Naive thymus-derived CD4-positive, alpha-beta T cell (primary cell): ENCODE results near the gene ANKRD30A. TPM values are rescaled to one million over a fixed set of nuclear protein-coding genes. Genes with fewer than 3 reads are reported as not detected.
"Not testable (repeated sequence)": the region's sequence is repeated elsewhere in the genome, so short reads cannot be mapped to it uniquely, and the experiment has no call there.

ENCODE experiments used
- ATAC-seq: fragments of 150-1000 bp; cut with Tn5 transposase; 2 replicates; pipeline ENCODE4 v1.10.0; 2021; ENCODE audit warnings: mild to moderate bottlenecking, moderate library complexity
- CTCF ChIA-PET: fragments of 350-600 bp; sonication (Branson Sonifier 250); formaldehyde crosslinking; loops from one replicate; lab custom pipeline; 2021; ENCODE audit warnings: antibody characterized with exemption; lab: Charles Lee
- POLR2A ChIA-PET: fragments of 350-600 bp; sonication (Branson Sonifier 250); formaldehyde crosslinking; loops from one replicate; lab custom pipeline; 2021; ENCODE audit warnings: antibody characterized with exemption, inconsistent platforms; lab: Charles Lee
- DNase-seq, 9 donors: peaks; one replicate each; pipeline versions ENCODE4 v3.0.0 to v3.0.0-alpha.2; 2020 to 2022; ENCODE audit warnings: mixed read lengths in 1 of 9
- H3K27ac ChIP-seq: one replicate; pipeline ENCODE4 v1.7.0; 2013; ENCODE audit warnings: mild to moderate bottlenecking, low read depth, low read length, moderate library complexity
- H3K27me3 ChIP-seq, 2 donors: one replicate each; pipeline ENCODE4 v1.7.0; 2013; ENCODE audit warnings: low read length in 2 of 2, mild to moderate bottlenecking in 2 of 2, moderate library complexity in 2 of 2; ENCODE audit not compliant: control insufficient read depth in 2 of 2, insufficient read depth in 2 of 2
- H3K36me3 ChIP-seq, 3 experiments: 1 replicate in 2 of 3; 2 replicates in 1 of 3; pipeline ENCODE4 v1.7.0; 2013; ENCODE audit warnings: low read length in 3 of 3, mild to moderate bottlenecking in 3 of 3, moderate library complexity in 1 of 3; ENCODE audit not compliant: insufficient read depth in 3 of 3, control insufficient read depth in 2 of 3
- H3K4me1 ChIP-seq, 2 donors: one replicate each; pipeline ENCODE4 v1.7.0; 2013; ENCODE audit warnings: low read length in 2 of 2, mild to moderate bottlenecking in 2 of 2, moderate library complexity in 1 of 2; ENCODE audit not compliant: control insufficient read depth in 2 of 2, insufficient read depth in 2 of 2
- H3K4me3 ChIP-seq: 2 replicates; pipeline ENCODE4 v1.7.0; 2013; ENCODE audit warnings: mild to moderate bottlenecking, low read length
- H3K9me3 ChIP-seq, 3 experiments: 1 replicate in 2 of 3; 2 replicates in 1 of 3; pipeline ENCODE4 v1.7.0; 2013; ENCODE audit warnings: low read length in 3 of 3; ENCODE audit not compliant: control insufficient read depth in 2 of 3
- H3K27ac Mint-ChIP-seq, 9 donors: one replicate each; pipeline ENCODE4 v1.8.0; 2020 to 2022; ENCODE audit warnings: mixed read lengths in 9 of 9, mild to moderate bottlenecking in 8 of 9, moderate library complexity in 5 of 9, inconsistent platforms in 2 of 9
- H3K27me3 Mint-ChIP-seq, 5 donors: one replicate each; pipeline ENCODE4 v1.8.0; 2021 to 2022; ENCODE audit warnings: mixed read lengths in 5 of 5, mild to moderate bottlenecking in 1 of 5
- H3K36me3 Mint-ChIP-seq, 5 donors: one replicate each; pipeline ENCODE4 v1.8.0; 2020 to 2022; ENCODE audit warnings: mixed read lengths in 5 of 5, mild to moderate bottlenecking in 3 of 5, inconsistent platforms in 1 of 5
- H3K4me1 Mint-ChIP-seq, 7 donors: one replicate each; pipeline ENCODE4 v1.8.0; 2020 to 2022; ENCODE audit warnings: mixed read lengths in 7 of 7, mild to moderate bottlenecking in 3 of 7, inconsistent platforms in 1 of 7
- H3K4me3 Mint-ChIP-seq, 10 donors: one replicate each; pipeline ENCODE4 v1.8.0; 2020 to 2022; ENCODE audit warnings: mild to moderate bottlenecking in 10 of 10, mixed read lengths in 10 of 10, moderate library complexity in 6 of 10, inconsistent platforms in 2 of 10
- H3K9me3 Mint-ChIP-seq, 11 donors: one replicate each; pipeline ENCODE4 v1.8.0; 2020 to 2022; ENCODE audit warnings: mixed read lengths in 11 of 11, mild to moderate bottlenecking in 4 of 11, inconsistent platforms in 1 of 11, moderate library complexity in 1 of 11
- intact Hi-C, 2 donors: fragments of 100-400 bp; cut with micrococcal nuclease; formaldehyde crosslinking; loops; one replicate each; pipeline ENCODE4 v1.15.1; 2023
- polyA plus RNA-seq, 2 donors: library from polyadenylated mRNA; unstranded; fragments of 300-500 nt; fragmentation: Illumina TruSeq; gene quantifications; one replicate each; pipeline ENCODE4 v1.2.3, GENCODE V29; 2021
- total RNA-seq, 6 experiments: library from RNA in 5 of 6; stranded (reverse) in 5 of 6; gene quantifications; 1 replicate in 5 of 6; 2 replicates in 1 of 6; pipeline ENCODE4 v1.2.3 and lab custom pipeline; 2021 to 2026

Gene ANKRD30A
- total and polyA plus RNA-seq, 7 experiments from 2014 or later = not detected

GRCh38 chr10:37379991-37380390, 254.6 kb downstream of the ANKRD30A start:
- POLR2A ChIA-PET = no interaction called here
- H3K4me3 Mint-ChIP-seq = no peak overlapping the region
- no peak overlapping the region for H3K27ac Mint-ChIP-seq
- H3K4me1 Mint-ChIP-seq = no peaks in the 10 kb centered on the region
- intact Hi-C loops = loop anchor here in 1 of 2 donors (10.0 kb wide), 1 partner anchor 65 kb away; no protein-coding TSS in a partner anchor
- peaks cover 0 to 4% (median 0%) of the 10 kb centered on the region in 5 donors for H3K36me3 Mint-ChIP-seq
- Histone ChIP-seq H3K4me3 (no peak overlapping the region), H3K27me3 (no peaks in the 10 kb centered on the region), H3K9me3 (peaks cover 0 to 19% (median 0%) of the 10 kb centered on the region in 3 experiments), H3K4me1 (no peaks in the 10 kb centered on the region), H3K27ac (no peak overlapping the region), H3K36me3 (no peaks in the 10 kb centered on the region)
- no peak for ATAC-seq
- H3K27me3 Mint-ChIP-seq = no peaks in the 10 kb centered on the region
- DNase-seq = no peak
- CTCF ChIA-PET = no interaction called here
- peaks cover 5 to 54% (median 22%) of the 10 kb centered on the region in 11 donors for H3K9me3 Mint-ChIP-seq

DNA sequence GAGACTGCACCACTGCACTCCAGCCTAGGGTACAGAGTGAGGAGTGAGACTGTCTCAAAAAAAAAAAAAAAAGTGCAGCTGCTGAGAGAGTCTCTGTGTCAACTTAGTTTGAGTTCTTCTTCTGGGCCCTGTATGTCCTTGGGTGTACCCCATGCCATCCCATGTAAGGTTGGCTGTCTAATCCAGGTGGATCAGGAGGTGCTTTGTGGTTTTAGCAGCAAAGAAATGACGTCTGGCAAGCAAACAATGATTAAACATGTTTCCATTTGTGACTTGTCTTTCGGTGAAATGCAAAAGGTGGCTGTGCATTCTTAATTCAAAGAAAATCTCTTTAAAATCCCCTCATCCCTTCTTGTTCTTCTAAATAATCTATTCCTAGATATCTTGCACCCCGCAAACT, 255.9 kb downstream of the ANKRD30A start:
- Mint-ChIP-seq H3K4me1 (no peaks in the 10 kb centered on the region), H3K9me3 (peaks cover 7 to 58% (median 22%) of the 10 kb centered on the region in 11 donors), H3K4me3 (no peak overlapping the region), H3K27ac (no peak overlapping the region), H3K36me3 (no peaks in the 10 kb centered on the region), H3K27me3 (no peaks in the 10 kb centered on the region)
- Histone ChIP-seq H3K27me3 (no peaks in the 10 kb centered on the region), H3K4me1 (no peaks in the 10 kb centered on the region), H3K9me3 (peaks cover 0 to 24% (median 0%) of the 10 kb centered on the region in 3 experiments), H3K4me3 (no peak overlapping the region), H3K36me3 (no peaks in the 10 kb centered on the region), H3K27ac (no peak overlapping the region)
- intact Hi-C loops = no loop called here
- POLR2A ChIA-PET = no interaction called here
- CTCF ChIA-PET = no interaction called here
- ATAC-seq (no peak), DNase-seq (no peak)

GRCh38 chr10:37384923-37385322, 259.5 kb downstream of the ANKRD30A start:
- Histone ChIP-seq H3K27me3 (no peaks in the 10 kb centered on the region), H3K27ac (no peak overlapping the region), H3K9me3 (peaks cover 0 to 22% (median 0%) of the 10 kb centered on the region in 3 experiments), H3K4me3 (no peak overlapping the region), H3K4me1 (no peaks in the 10 kb centered on the region), H3K36me3 (no peaks in the 10 kb centered on the region)
- Mint-ChIP-seq H3K9me3 (peaks cover 10 to 55% (median 23%) of the 10 kb centered on the region in 11 donors), H3K36me3 (no peaks in the 10 kb centered on the region), H3K27ac (no peak overlapping the region), H3K4me1 (no peaks in the 10 kb centered on the region), H3K27me3 (no peaks in the 10 kb centered on the region), H3K4me3 (no peak overlapping the region)
- ChIA-PET POLR2A (no interaction called here), CTCF (no interaction called here)
- ATAC-seq (no peak), DNase-seq (no peak)
- intact Hi-C loops = no loop called here

DNA sequence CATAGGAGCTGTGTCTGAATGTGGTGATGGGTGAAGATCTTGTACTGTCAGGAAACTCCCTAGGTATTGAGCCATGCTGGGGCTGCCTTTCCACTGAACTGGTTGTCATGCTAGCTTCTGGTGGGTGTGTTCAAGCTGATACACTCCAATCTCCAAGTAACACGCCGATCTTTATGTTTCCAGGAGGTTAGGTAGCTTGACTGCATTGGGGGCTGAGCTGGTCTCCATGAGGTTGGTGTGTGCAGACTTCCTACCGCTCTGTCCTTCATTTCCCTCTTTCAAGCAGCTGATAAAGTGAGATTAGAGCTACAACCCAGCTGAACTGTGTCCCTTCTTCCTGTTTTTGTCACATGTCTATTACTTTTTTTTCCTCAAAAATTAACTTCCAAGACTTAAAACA, 265.5 kb downstream of the ANKRD30A start:
- Histone ChIP-seq H3K27ac (no peak overlapping the region), H3K27me3 (no peaks in the 10 kb centered on the region), H3K4me1 (no peaks in the 10 kb centered on the region), H3K4me3 (no peak overlapping the region), H3K9me3 (no peaks in the 10 kb centered on the region), H3K36me3 (no peaks in the 10 kb centered on the region)
- H3K4me3 Mint-ChIP-seq = no peak overlapping the region
- H3K9me3 Mint-ChIP-seq = peaks cover 4 to 33% (median 11%) of the 10 kb centered on the region in 11 donors
- no peak overlapping the region for H3K27ac Mint-ChIP-seq
- H3K27me3 Mint-ChIP-seq = no peaks in the 10 kb centered on the region
- ChIA-PET POLR2A (no interaction called here), CTCF (no interaction called here)
- no peaks in the 10 kb centered on the region for H3K36me3 Mint-ChIP-seq
- DNase-seq (no peak), ATAC-seq (no peak)
- intact Hi-C loops = no loop called here
- H3K4me1 Mint-ChIP-seq = no peaks in the 10 kb centered on the region

DNA sequence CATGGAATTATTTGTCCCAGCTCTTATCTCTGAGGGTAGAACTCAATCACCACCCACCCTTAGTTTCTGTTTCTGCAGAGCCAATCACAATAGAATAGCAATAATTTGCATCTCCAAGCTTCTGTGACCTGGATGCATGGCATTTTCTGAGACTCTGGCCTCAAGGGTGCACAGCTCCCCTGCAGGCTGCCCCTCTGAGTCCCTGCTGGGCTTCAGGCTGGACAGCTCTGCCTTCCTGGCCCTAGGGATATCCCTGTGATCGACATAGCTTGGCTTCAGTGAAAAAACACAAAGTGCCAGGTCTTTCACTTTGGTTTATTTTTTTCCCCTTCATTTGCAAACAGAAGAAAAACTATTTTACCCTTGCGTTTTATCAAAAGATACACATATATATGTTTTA, 275.4 kb downstream of the ANKRD30A start:
- ATAC-seq, H3K4me1 ChIP-seq, intact Hi-C loops, CTCF ChIA-PET, H3K27me3 ChIP-seq, H3K27ac ChIP-seq, H3K36me3 ChIP-seq, H3K27ac Mint-ChIP-seq, DNase-seq, H3K36me3 Mint-ChIP-seq, POLR2A ChIA-PET, H3K27me3 Mint-ChIP-seq, H3K4me3 ChIP-seq, H3K9me3 ChIP-seq, H3K4me1 Mint-ChIP-seq, H3K4me3 Mint-ChIP-seq: not testable (repeated sequence)
- H3K9me3 Mint-ChIP-seq = peaks cover 3 to 54% (median 17%) of the 10 kb centered on the region in 11 donors

GRCh38 chr10:37401225-37401624, 275.8 kb downstream of the ANKRD30A start:
- no peaks in the 10 kb centered on the region for H3K4me1 Mint-ChIP-seq
- H3K4me3 ChIP-seq = no peak overlapping the region
- H3K27me3 Mint-ChIP-seq = no peaks in the 10 kb centered on the region
- CTCF ChIA-PET = no interaction called here
- POLR2A ChIA-PET = no interaction called here
- H3K4me1 ChIP-seq = no peaks in the 10 kb centered on the region
- H3K9me3 Mint-ChIP-seq = peaks cover 3 to 49% (median 17%) of the 10 kb centered on the region in 11 donors
- no peaks in the 10 kb centered on the region for H3K27me3 ChIP-seq
- DNase-seq (no peak), ATAC-seq (no peak)
- no peak overlapping the region for H3K27ac ChIP-seq
- no peak overlapping the region for H3K27ac Mint-ChIP-seq
- H3K36me3 ChIP-seq = no peaks in the 10 kb centered on the region
- intact Hi-C loops = no loop called here
- H3K36me3 Mint-ChIP-seq = no peaks in the 10 kb centered on the region
- H3K4me3 Mint-ChIP-seq = no peak overlapping the region
- no peaks in the 10 kb centered on the region for H3K9me3 ChIP-seq

DNA sequence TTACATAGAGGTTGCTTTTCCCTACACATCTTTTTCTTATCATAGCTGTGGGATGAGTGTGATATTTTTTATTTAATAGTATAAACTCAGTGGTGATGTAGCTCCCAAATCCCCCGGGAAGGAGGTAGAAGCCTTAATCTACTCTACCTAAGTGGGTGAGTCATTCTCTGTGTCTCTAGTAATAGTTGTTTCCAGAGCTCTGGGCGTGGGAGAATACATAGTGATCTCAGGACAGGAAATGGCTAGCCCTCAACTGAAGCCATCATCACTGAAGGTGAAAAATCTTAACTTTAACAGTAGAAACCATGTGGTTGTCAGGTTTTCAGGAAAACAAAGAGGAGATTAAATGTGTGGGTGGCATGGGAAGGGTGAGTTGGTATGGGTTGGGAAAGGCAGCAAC, 278.4 kb downstream of the ANKRD30A start:
- ATAC-seq = no peak
- DNase-seq = no peak
- H3K36me3 ChIP-seq = no peaks in the 10 kb centered on the region
- H3K4me1 ChIP-seq = no peaks in the 10 kb centered on the region
- CTCF ChIA-PET = no interaction called here
- intact Hi-C loops = no loop called here
- Mint-ChIP-seq H3K27me3 (no peaks in the 10 kb centered on the region), H3K27ac (no peak overlapping the region), H3K4me1 (no peaks in the 10 kb centered on the region), H3K9me3 (peaks cover 2 to 46% (median 17%) of the 10 kb centered on the region in 11 donors), H3K36me3 (no peaks in the 10 kb centered on the region), H3K4me3 (no peak overlapping the region)
- H3K9me3 ChIP-seq = no peaks in the 10 kb centered on the region
- no peak overlapping the region for H3K27ac ChIP-seq
- no peaks in the 10 kb centered on the region for H3K27me3 ChIP-seq
- H3K4me3 ChIP-seq = no peak overlapping the region
- POLR2A ChIA-PET = no interaction called here
